Measurements from ENCODE around the gene SLC22A4. TPM values are rescaled to one million over a fixed set of nuclear protein-coding genes. Genes with fewer than 3 reads are reported as not detected.

The SLC22A4 gene
- total RNA-seq (0.66 TPM), polyA plus RNA-seq (3.0 TPM)
- long read RNA-seq, donor 1: 0 reads
- long read RNA-seq, donor 2: 0 reads
- long read RNA-seq, donor 3: 0 reads
- long read RNA-seq, donor 4: 0 reads
- long read RNA-seq, donor 5: 0 reads
- long read RNA-seq, donor 6: 0 reads
- long read RNA-seq, donor 7: 0 reads
- long read RNA-seq, donor 8: 0 reads
- long read RNA-seq, donor 9: 0 reads
- long read RNA-seq, donor 10: 0 reads

DNA sequence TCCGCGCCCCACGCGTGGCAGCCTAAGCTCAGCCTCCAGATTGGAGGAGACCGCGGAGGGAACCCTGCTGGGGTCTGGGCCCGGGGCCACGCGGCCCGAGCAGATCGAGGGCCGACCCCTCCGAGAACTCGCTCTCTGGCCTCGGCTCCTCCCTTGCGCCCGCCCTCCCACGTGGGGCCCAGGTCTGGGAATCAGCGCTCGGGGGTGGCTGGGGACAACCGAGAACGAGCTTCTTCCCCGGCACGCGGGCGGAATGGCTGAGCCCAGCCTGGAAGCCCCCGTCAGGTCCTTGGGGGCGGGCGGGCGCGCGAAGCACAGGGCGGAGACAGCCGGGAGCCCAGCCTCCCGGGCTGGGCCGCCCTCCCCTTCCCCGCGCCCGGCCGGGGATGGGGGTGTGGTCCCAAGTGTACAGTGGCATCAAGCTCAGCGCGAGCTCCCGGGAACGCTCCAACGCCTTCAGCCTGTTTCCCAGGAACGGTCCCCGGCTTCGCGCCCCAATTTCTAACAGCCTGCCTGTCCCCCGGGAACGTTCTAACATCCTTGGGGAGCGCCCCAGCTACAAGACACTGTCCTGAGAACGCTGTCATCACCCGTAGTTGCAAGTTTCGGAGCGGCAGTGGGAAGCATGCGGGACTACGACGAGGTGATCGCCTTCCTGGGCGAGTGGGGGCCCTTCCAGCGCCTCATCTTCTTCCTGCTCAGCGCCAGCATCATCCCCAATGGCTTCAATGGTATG lies at the start of gene SLC22A4:
TSS of gene SLC22A4 (plus strand) at position 403 of the 736 bp plus-strand sequence. CDS start at position 626, 223 bp downstream.
- peaks cover 3 to 68% of the 10 kb centered on the region in 2 donors for H3K27me3 ChIP-seq (ENCODE audit: control insufficient read depth in 2 of 2, insufficient read depth in 1 of 2, low read length in 1 of 2)
- under 1% methylated on average over 63 of the region's 63 CpGs for WGBS
- H3K36me3 ChIP-seq (ENCODE audit: control insufficient read depth in 2 of 2, insufficient read depth in 2 of 2, low read length in 1 of 2): no peaks in the 10 kb centered on the region
- H3K9me3 ChIP-seq (ENCODE audit: control insufficient read depth in 2 of 2, insufficient read depth in 1 of 2, low read length in 1 of 2): no peaks in the 10 kb centered on the region
- peak within 1 kb of the TSS; percentile 57 to 58 for H3K4me3 ChIP-seq (ENCODE audit: low read length in 2 of 2)
- peak; percentile 14 to 73 (median 50) for DNase-seq (ENCODE audit: low read depth in 6 of 9, low spot score in 9 of 9)
- H3K4me1 ChIP-seq (ENCODE audit: control insufficient read depth in 2 of 2, insufficient read depth in 2 of 2, low read length in 2 of 2): peaks cover 3 to 25% of the 10 kb centered on the region in 2 donors
- H3K27ac ChIP-seq (ENCODE audit: low read depth in 1 of 2, low read length in 1 of 2): peak within 1 kb of the TSS; percentile 72 to 89

DNA sequence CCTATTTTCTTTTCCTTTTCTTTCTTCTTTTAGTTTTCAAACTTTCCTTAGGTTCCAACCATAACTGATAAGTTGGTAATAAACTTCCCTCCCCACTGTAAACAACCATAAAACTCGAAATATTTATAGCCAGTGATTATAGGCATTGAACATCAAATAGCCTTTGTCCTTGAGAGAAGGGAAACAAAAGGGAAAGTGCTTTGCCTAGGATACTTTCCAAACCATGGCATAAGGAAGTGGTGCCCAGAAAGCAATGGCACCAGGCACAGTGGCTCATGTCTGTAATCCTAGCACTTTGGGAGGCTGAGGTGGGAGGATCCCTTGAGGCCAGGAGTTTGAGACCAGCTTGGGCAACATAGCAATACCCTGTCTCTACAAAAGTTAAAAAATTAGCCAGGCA lies 48.6 kb upstream of the SLC22A4 start:
- no peaks in the 10 kb centered on the region for H3K36me3 ChIP-seq (ENCODE audit: control insufficient read depth in 2 of 2, insufficient read depth in 2 of 2, low read length in 1 of 2)
- H3K4me1 ChIP-seq (ENCODE audit: control insufficient read depth in 2 of 2, insufficient read depth in 2 of 2, low read length in 2 of 2): no peaks in the 10 kb centered on the region
- H3K9me3 ChIP-seq (ENCODE audit: control insufficient read depth in 2 of 2, insufficient read depth in 1 of 2, low read length in 1 of 2): peaks cover 0 to 8% of the 10 kb centered on the region in 2 donors
- no peak overlapping the region for H3K27ac ChIP-seq (ENCODE audit: low read depth in 1 of 2, low read length in 1 of 2)
- no peak for DNase-seq (ENCODE audit: low read depth in 6 of 9, low spot score in 9 of 9)
- H3K4me3 ChIP-seq (ENCODE audit: low read length in 2 of 2): no peak overlapping the region
- no peaks in the 10 kb centered on the region for H3K27me3 ChIP-seq (ENCODE audit: control insufficient read depth in 2 of 2, insufficient read depth in 1 of 2, low read length in 1 of 2)
- 90% methylated on average over 1 of the region's 1 CpG for WGBS

DNA sequence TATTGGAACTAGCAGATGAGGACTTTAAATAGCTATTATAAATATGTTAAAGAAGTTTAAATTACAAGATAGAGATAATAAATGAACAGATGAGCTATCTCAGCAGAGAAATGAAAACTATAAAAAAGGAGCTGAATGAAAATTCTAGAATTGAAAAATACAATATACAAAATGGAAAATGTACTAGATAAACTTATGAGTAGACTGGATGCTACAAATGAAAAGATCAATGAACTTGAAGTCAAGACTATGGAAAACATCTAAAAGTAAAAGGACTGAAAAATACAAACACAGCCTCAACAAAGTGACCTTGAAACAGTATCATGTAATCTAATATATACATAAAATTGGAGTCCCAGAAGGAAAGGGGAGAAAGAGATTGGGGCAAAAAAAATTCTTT lies 47.4 kb upstream of the SLC22A4 start:
- no peak for DNase-seq (ENCODE audit: low read depth in 6 of 9, low spot score in 9 of 9)

DNA sequence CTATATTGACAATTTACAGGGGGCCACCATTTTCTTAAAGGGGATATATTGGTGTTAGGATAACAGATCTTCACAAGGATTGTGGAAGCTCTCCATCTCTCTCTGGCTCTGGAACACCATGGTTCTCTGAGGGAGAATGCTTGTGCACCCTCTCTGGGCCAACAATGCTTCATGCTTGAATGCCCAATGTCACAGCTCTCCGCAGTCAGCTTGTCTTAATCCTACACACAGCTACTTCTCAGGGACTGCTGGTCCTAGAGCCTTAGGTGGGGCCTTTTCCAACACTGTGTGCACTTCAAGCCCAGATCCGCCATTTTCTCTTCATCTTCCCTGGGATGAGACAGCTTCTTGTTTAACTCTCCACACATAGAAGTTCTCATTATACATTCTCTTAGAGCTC lies 43.6 kb upstream of the SLC22A4 start:
- WGBS: 100% methylated on average over 2 of the region's 2 CpGs
- DNase-seq (ENCODE audit: low read depth in 6 of 9, low spot score in 9 of 9): no peak

More for the DNA sequence above, 47.4 kb upstream of the SLC22A4 start:
- H3K27me3 ChIP-seq (ENCODE audit: control insufficient read depth in 2 of 2, insufficient read depth in 1 of 2, low read length in 1 of 2): no peaks in the 10 kb centered on the region
- H3K36me3 ChIP-seq (ENCODE audit: control insufficient read depth in 2 of 2, insufficient read depth in 2 of 2, low read length in 1 of 2): no peaks in the 10 kb centered on the region
- peaks cover 0 to 8% of the 10 kb centered on the region in 2 donors for H3K9me3 ChIP-seq (ENCODE audit: control insufficient read depth in 2 of 2, insufficient read depth in 1 of 2, low read length in 1 of 2)
- H3K27ac ChIP-seq (ENCODE audit: low read depth in 1 of 2, low read length in 1 of 2): no peak overlapping the region
- H3K4me1 ChIP-seq (ENCODE audit: control insufficient read depth in 2 of 2, insufficient read depth in 2 of 2, low read length in 2 of 2): no peaks in the 10 kb centered on the region
- H3K4me3 ChIP-seq (ENCODE audit: low read length in 2 of 2): no peak overlapping the region

DNA sequence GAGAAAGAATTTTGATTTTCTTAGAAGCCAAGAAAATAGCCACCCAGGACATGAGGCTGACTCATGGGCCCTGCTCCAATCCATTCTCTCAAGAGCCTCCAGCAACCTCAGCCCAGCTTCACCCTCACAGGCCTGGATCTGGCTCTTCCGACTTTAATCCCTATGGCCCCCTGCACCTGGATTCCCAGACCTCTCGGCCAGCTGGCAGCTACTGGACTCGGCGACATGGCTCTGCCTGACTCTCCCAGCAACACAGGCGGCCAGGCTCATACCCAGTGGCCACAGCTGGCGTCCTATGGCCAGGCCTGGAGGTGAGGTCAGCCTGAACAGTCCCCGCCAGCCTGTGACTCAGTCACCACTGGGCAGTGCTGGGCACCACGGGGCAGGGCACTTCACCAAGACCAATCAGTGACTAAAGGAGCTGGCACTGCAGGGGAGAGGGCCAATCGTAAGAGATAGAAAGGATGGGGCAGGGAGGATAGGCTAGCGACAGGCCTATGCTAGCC lies 42.9 kb upstream of the SLC22A4 start:
- no peak for DNase-seq (ENCODE audit: low read depth in 6 of 9, low spot score in 9 of 9)
- peaks cover 0 to 7% of the 10 kb centered on the region in 2 donors for H3K27me3 ChIP-seq (ENCODE audit: control insufficient read depth in 2 of 2, insufficient read depth in 1 of 2, low read length in 1 of 2)
- no peaks in the 10 kb centered on the region for H3K9me3 ChIP-seq (ENCODE audit: control insufficient read depth in 2 of 2, insufficient read depth in 1 of 2, low read length in 1 of 2)
- WGBS: 92% methylated on average over 10 of the region's 10 CpGs
- no peaks in the 10 kb centered on the region for H3K36me3 ChIP-seq (ENCODE audit: control insufficient read depth in 2 of 2, insufficient read depth in 2 of 2, low read length in 1 of 2)
- H3K4me1 ChIP-seq (ENCODE audit: control insufficient read depth in 2 of 2, insufficient read depth in 2 of 2, low read length in 2 of 2): peaks cover 0 to 3% of the 10 kb centered on the region in 2 donors
- no peak overlapping the region for H3K4me3 ChIP-seq (ENCODE audit: low read length in 2 of 2)
- no peak overlapping the region for H3K27ac ChIP-seq (ENCODE audit: low read depth in 1 of 2, low read length in 1 of 2)

More for the DNA sequence above, 43.6 kb upstream of the SLC22A4 start:
- Histone ChIP-seq H3K4me1 (ENCODE audit: control insufficient read depth in 2 of 2, insufficient read depth in 2 of 2, low read length in 2 of 2) (peaks cover 0 to 3% of the 10 kb centered on the region in 2 donors), H3K9me3 (ENCODE audit: control insufficient read depth in 2 of 2, insufficient read depth in 1 of 2, low read length in 1 of 2) (no peaks in the 10 kb centered on the region), H3K27ac (ENCODE audit: low read depth in 1 of 2, low read length in 1 of 2) (no peak overlapping the region), H3K36me3 (ENCODE audit: control insufficient read depth in 2 of 2, insufficient read depth in 2 of 2, low read length in 1 of 2) (no peaks in the 10 kb centered on the region), H3K27me3 (ENCODE audit: control insufficient read depth in 2 of 2, insufficient read depth in 1 of 2, low read length in 1 of 2) (no peaks in the 10 kb centered on the region), H3K4me3 (ENCODE audit: low read length in 2 of 2) (no peak overlapping the region)

DNA sequence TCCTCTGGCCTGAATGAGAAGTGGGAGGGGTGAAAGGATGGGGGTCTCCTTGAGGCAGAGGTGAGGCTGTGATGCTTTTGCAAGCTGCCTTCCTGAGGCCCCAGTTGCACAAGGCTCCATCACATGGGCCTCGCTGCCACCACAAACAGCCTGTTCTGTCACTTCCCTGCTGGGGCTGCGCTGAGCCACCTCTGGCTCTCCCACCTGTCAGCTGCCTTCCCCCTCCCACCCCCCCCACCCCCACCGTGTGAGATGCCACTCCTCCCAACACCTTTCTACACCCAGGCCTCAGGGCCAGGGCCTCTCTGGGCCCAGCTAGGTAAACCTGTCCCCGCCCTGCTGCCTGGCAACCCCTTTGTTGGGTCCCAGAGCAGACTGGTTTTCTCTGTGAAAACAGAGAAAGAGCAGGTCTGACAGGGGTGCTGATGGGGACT lies 41.2 kb upstream of the SLC22A4 start:
- H3K36me3 ChIP-seq (ENCODE audit: control insufficient read depth in 2 of 2, insufficient read depth in 2 of 2, low read length in 1 of 2): no peaks in the 10 kb centered on the region
- H3K4me3 ChIP-seq (ENCODE audit: low read length in 2 of 2): no peak overlapping the region
- 50% methylated on average over 4 of the region's 4 CpGs for WGBS
- no peak overlapping the region for H3K27ac ChIP-seq (ENCODE audit: low read depth in 1 of 2, low read length in 1 of 2)
- H3K9me3 ChIP-seq (ENCODE audit: control insufficient read depth in 2 of 2, insufficient read depth in 1 of 2, low read length in 1 of 2): no peaks in the 10 kb centered on the region
- DNase-seq (ENCODE audit: low read depth in 6 of 9, low spot score in 9 of 9): peak in 1 of 9 donors; percentile 30
- peaks cover 0 to 7% of the 10 kb centered on the region in 2 donors for H3K4me1 ChIP-seq (ENCODE audit: control insufficient read depth in 2 of 2, insufficient read depth in 2 of 2, low read length in 2 of 2)
- H3K27me3 ChIP-seq (ENCODE audit: control insufficient read depth in 2 of 2, insufficient read depth in 1 of 2, low read length in 1 of 2): peaks cover 2 to 24% of the 10 kb centered on the region in 2 donors

DNA sequence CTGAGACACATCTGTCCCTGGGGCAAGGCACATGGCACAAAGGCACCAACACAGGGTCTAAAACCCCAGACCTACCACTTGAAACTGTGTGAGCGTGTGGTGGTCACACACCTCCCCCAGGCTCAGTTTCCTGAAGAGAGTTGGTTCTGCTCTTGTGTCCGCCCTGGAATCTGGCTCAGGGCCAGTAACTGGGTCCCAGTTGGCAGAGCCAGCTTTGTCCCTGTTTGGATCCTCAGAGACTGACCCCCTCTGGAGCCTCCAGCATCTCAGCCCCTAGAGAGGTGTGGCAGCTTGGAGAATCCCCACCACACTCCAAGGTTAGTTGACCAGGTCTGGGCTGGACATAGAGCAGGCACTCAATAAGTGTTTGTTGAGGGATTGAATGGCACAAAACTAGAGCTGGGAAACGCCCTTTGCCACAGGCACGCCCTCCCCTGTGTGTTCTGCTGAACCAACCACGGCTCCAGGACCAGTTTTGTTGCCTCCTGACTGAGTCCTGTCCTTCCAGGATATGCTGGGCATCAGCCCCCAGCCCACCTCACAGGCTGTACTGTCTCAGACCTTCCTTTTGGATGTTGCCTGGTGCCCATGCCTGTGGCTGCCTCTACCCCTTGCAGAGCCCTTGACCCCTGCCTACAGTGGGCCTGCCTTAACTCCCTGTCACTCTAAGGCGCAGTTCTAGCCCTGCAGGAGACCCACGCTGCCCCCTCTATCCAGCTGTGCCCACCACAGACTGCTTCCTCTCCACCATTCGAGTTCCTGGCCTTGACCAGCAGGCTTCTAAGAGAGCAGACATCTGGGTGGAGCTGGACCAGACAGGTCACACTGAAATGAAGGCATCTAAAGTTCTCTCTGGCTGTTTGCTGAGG lies 40.5 kb upstream of the SLC22A4 start:
- Histone ChIP-seq H3K27me3 (ENCODE audit: control insufficient read depth in 2 of 2, insufficient read depth in 1 of 2, low read length in 1 of 2) (peaks cover 2 to 30% of the 10 kb centered on the region in 2 donors), H3K27ac (ENCODE audit: low read depth in 1 of 2, low read length in 1 of 2) (no peak overlapping the region), H3K4me3 (ENCODE audit: low read length in 2 of 2) (no peak overlapping the region), H3K36me3 (ENCODE audit: control insufficient read depth in 2 of 2, insufficient read depth in 2 of 2, low read length in 1 of 2) (no peaks in the 10 kb centered on the region), H3K4me1 (ENCODE audit: control insufficient read depth in 2 of 2, insufficient read depth in 2 of 2, low read length in 2 of 2) (peaks cover 0 to 7% of the 10 kb centered on the region in 2 donors), H3K9me3 (ENCODE audit: control insufficient read depth in 2 of 2, insufficient read depth in 1 of 2, low read length in 1 of 2) (no peaks in the 10 kb centered on the region)
- no peak for DNase-seq (ENCODE audit: low read depth in 6 of 9, low spot score in 9 of 9)
- WGBS: 93% methylated on average over 8 of the region's 8 CpGs

DNA sequence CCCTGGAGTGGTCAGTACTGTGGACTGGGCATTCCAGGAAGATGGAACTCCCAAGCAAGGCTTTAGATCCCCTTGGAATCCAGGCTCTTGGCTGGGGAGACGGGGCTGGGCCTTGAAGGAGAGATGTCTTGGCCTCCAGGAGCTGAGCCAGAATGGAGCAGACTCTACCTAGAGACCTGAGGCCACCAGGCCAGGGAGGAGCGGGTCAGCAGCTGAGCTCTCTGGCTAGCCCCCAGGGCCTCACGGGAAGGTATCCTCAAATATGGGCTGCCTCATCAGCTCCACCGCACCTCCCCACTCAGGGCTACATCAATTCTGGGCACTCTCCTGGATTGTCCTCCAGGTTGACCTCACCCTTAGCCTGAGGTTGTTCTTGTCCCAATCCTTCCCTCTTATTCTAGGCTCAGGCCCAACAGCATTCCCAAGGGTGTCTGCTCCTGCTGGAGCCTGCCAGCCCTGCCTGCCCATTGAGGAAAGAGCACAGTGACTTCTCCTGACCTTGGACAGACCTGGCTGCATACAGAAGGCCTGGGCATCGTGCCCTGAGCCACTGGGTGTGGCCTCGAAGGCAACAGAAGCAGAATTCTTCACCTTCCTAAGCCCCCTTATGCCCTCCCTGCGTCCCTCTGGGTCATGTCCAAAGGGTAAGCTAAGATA lies 39.7 kb upstream of the SLC22A4 start:
- Histone ChIP-seq H3K27me3 (ENCODE audit: control insufficient read depth in 2 of 2, insufficient read depth in 1 of 2, low read length in 1 of 2) (peaks cover 2 to 38% of the 10 kb centered on the region in 2 donors), H3K36me3 (ENCODE audit: control insufficient read depth in 2 of 2, insufficient read depth in 2 of 2, low read length in 1 of 2) (no peaks in the 10 kb centered on the region), H3K9me3 (ENCODE audit: control insufficient read depth in 2 of 2, insufficient read depth in 1 of 2, low read length in 1 of 2) (no peaks in the 10 kb centered on the region), H3K27ac (ENCODE audit: low read depth in 1 of 2, low read length in 1 of 2) (no peak overlapping the region), H3K4me1 (ENCODE audit: control insufficient read depth in 2 of 2, insufficient read depth in 2 of 2, low read length in 2 of 2) (peaks cover 0 to 7% of the 10 kb centered on the region in 2 donors), H3K4me3 (ENCODE audit: low read length in 2 of 2) (no peak overlapping the region)
- 76% methylated on average over 7 of the region's 7 CpGs for WGBS
- no peak for DNase-seq (ENCODE audit: low read depth in 6 of 9, low spot score in 9 of 9)

Measured in thymus (tissue), 14 donors.